HepG2 (cell line): Measurements from ENCODE around the gene SLC43A1. TPM values are rescaled to one million over a fixed set of nuclear protein-coding genes. Genes with fewer than 3 reads are reported as not detected.

Source experiments
- HNF1B ChIP-seq: sonication (generic); formaldehyde crosslinking; IDR thresholded peaks from 2 replicates; pipeline ENCODE4 v1.5.1; 2020; ENCODE audit warnings: mild to moderate bottlenecking, moderate library complexity, missing genetic modification reagents
- NAIF1 ChIP-seq: sonication (generic); formaldehyde crosslinking; IDR thresholded peaks from 2 replicates; pipeline ENCODE4 v1.5.0; 2020; ENCODE audit warnings: mild to moderate bottlenecking, missing genetic modification reagents, borderline replicate concordance
- NCOA2 ChIP-seq: sonication (generic); formaldehyde crosslinking; IDR thresholded peaks from 2 replicates; pipeline ENCODE4 v1.8.0; 2022; ENCODE audit warnings: inconsistent platforms
- NR2F2 ChIP-seq: IDR thresholded peaks from 2 replicates; pipeline ENCODE4 v1.6.1; 2012; ENCODE audit warnings: low read depth, inconsistent platforms, borderline replicate concordance
- PBX3 ChIP-seq: sonication (generic); formaldehyde crosslinking; IDR thresholded peaks from 2 replicates; pipeline ENCODE4 v1.8.1; 2023; ENCODE audit warnings: missing genetic modification reagents, inconsistent platforms, borderline replicate concordance
- REPIN1 ChIP-seq: sonication (generic); formaldehyde crosslinking; IDR thresholded peaks from 2 replicates; pipeline ENCODE4 v1.8.0; 2022; ENCODE audit warnings: missing genetic modification reagents, low read depth, mild to moderate bottlenecking, borderline replicate concordance
- SAFB2 ChIP-seq: sonication (generic); formaldehyde crosslinking; IDR thresholded peaks from 2 replicates; pipeline ENCODE4 v1.5.1; 2020; ENCODE audit warnings: missing genetic modification reagents, low read depth, mild to moderate bottlenecking, borderline replicate concordance
- ZNF205 ChIP-seq: IDR thresholded peaks from 2 replicates; pipeline ENCODE4 v1.6.1; 2018; ENCODE audit warnings: missing biosample characterization, missing genetic modification reagents
- ZNF232 ChIP-seq: sonication (generic); formaldehyde crosslinking; IDR thresholded peaks from 2 replicates; pipeline ENCODE4 v1.4.0; 2020; ENCODE audit warnings: missing genetic modification reagents, borderline replicate concordance
- ZZZ3 ChIP-seq: sonication (generic); formaldehyde crosslinking; IDR thresholded peaks from 2 replicates; pipeline ENCODE4 v1.4.0; 2020; ENCODE audit warnings: missing genetic modification reagents, mild to moderate bottlenecking, borderline replicate concordance
- polyA plus RNA-seq, 8 experiments: library from polyadenylated mRNA; depleted of rRNA in 3 of 8; stranded (reverse) in 7 of 8; unstranded in 1 of 8; fragments of >200 nt; fragmentation: Illumina TruSeq in 4 of 8; extraction: Trizol in 4 of 8; gene quantifications; 2 replicates each; pipeline versions ENCODE4 v1.2.1 to v1.2.3, GENCODE V29; 2011 to 2016; ENCODE audit warnings: low read depth in 4 of 8, missing spikeins in 1 of 8, mixed read lengths in 1 of 8; ENCODE audit not compliant: insufficient read depth in 1 of 8
- total RNA-seq, 5 experiments: library from RNA; depleted of rRNA; stranded (reverse); fragments of >200 nt; fragmentation: Illumina TruSeq; extraction: Trizol; gene quantifications; 2 replicates each; pipeline ENCODE4 v1.2.3, GENCODE V29; 2016; ENCODE audit warnings: low read depth in 1 of 5
- TF ChIP-seq, protein P1 (sequence below), 2 experiments: fragments of 450-650 bp in 1 of 2; sonication (generic) in 1 of 2; formaldehyde crosslinking in 1 of 2; IDR thresholded peaks; 2 replicates each; pipeline versions ENCODE4 v1.6.1 to v1.8.0; 2016 to 2022; ENCODE audit warnings: antibody characterized with exemption in 1 of 2, mild to moderate bottlenecking in 1 of 2, missing genetic modification reagents in 1 of 2
- TF ChIP-seq, protein P2 (sequence below): sonication (generic); formaldehyde crosslinking; IDR thresholded peaks from 2 replicates; pipeline ENCODE4 v1.4.0; 2020; ENCODE audit warnings: missing genetic modification reagents

The SLC43A1 gene
- total and polyA plus RNA-seq, 2 of the 13 experiments (the other 11 are each of a cell fraction or from before 2014, with no cell fraction given) = 72.3 to 87.6 TPM

- TF ChIP-seq, protein P1, sequence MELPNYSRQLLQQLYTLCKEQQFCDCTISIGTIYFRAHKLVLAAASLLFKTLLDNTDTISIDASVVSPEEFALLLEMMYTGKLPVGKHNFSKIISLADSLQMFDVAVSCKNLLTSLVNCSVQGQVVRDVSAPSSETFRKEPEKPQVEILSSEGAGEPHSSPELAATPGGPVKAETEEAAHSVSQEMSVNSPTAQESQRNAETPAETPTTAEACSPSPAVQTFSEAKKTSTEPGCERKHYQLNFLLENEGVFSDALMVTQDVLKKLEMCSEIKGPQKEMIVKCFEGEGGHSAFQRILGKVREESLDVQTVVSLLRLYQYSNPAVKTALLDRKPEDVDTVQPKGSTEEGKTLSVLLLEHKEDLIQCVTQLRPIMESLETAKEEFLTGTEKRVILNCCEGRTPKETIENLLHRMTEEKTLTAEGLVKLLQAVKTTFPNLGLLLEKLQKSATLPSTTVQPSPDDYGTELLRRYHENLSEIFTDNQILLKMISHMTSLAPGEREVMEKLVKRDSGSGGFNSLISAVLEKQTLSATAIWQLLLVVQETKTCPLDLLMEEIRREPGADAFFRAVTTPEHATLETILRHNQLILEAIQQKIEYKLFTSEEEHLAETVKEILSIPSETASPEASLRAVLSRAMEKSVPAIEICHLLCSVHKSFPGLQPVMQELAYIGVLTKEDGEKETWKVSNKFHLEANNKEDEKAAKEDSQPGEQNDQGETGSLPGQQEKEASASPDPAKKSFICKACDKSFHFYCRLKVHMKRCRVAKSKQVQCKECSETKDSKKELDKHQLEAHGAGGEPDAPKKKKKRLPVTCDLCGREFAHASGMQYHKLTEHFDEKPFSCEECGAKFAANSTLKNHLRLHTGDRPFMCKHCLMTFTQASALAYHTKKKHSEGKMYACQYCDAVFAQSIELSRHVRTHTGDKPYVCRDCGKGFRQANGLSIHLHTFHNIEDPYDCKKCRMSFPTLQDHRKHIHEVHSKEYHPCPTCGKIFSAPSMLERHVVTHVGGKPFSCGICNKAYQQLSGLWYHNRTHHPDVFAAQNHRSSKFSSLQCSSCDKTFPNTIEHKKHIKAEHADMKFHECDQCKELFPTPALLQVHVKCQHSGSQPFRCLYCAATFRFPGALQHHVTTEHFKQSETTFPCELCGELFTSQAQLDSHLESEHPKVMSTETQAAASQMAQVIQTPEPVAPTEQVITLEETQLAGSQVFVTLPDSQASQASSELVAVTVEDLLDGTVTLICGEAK (IDR thresholded peaks at IDR 0.05) = peak; percentile 43; the same call in 1 of the 2 replicates
- TF ChIP-seq, protein P1 (CRISPR knock-in tag; IDR thresholded peaks at IDR 0.05) = no peak; the same call in 1 of the 2 replicates
- peak; percentile 82; the same call in 1 of the 2 replicates for TF ChIP-seq ZZZ3 (CRISPR knock-in tag)
- peak; percentile 53; the same call in 1 of the 2 replicates for TF ChIP-seq SAFB2 (CRISPR knock-in tag)
- TF ChIP-seq NR2F2 = peak; percentile 9; the same call in 1 of the 2 replicates
- TF ChIP-seq ZNF232 (CRISPR knock-in tag) = peak; percentile 91; the same call in 1 of the 2 replicates
- TF ChIP-seq PBX3 (CRISPR knock-in tag) = 0 out of 2 replicates have a peak, but pooled peaks have one; percentile 29
- peak; percentile 65; the same call in 1 of the 2 replicates for TF ChIP-seq HNF1B (CRISPR knock-in tag)
- TF ChIP-seq NCOA2 (CRISPR knock-in tag) = 0 out of 2 replicates have a peak, but pooled peaks have one; percentile 16
- TF ChIP-seq, protein P2, sequence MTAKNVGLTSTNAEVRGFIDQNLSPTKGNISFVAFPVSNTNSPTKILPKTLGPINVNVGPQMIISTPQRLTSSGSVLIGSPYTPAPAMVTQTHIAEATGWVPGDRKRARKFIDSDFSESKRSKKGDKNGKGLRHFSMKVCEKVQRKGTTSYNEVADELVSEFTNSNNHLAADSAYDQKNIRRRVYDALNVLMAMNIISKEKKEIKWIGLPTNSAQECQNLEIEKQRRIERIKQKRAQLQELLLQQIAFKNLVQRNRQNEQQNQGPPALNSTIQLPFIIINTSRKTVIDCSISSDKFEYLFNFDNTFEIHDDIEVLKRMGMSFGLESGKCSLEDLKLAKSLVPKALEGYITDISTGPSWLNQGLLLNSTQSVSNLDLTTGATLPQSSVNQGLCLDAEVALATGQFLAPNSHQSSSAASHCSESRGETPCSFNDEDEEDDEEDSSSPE (CRISPR knock-in tag) = peak; percentile 93
- peak; percentile 87 for TF ChIP-seq NAIF1 (CRISPR knock-in tag)
- TF ChIP-seq REPIN1 = peak; percentile 71; the same call in 1 of the 2 replicates
- TF ChIP-seq ZNF205 = 0 out of 2 replicates have a peak, but pooled peaks have one; percentile 29
Measured at GRCh38 chr11:57530596-57531507, 15.3 kb upstream of the SLC43A1 start, which contains the start of gene TIMM10 (continued).
